H9 (cell line): ENCODE measurements around the gene FABP1. TPM values are rescaled to one million over a fixed set of nuclear protein-coding genes. Genes with fewer than 3 reads are reported as not detected.

Source experiments
- DNase-seq: peaks from one replicate; pipeline ENCODE4 v3.0.0-alpha.2; 2017
- H2AFZ ChIP-seq: one replicate; pipeline ENCODE4 v1.6.1; 2013; ENCODE audit warnings: mild to moderate bottlenecking, low read length, control low read depth, moderate library complexity
- H2AK5ac ChIP-seq: 2 replicates; pipeline ENCODE4 v1.6.1; 2013; ENCODE audit warnings: low read length, control low read depth, mixed read lengths; ENCODE audit not compliant: insufficient read length
- H2BK120ac ChIP-seq: one replicate; pipeline ENCODE4 v1.6.1; 2013; ENCODE audit warnings: low read depth, mild to moderate bottlenecking, low read length, control low read depth, inconsistent platforms; ENCODE audit not compliant: poor library complexity, severe bottlenecking
- H2BK12ac ChIP-seq: 2 replicates; pipeline ENCODE4 v1.6.1; 2013; ENCODE audit warnings: low read length, control low read depth, mixed read lengths, low read depth; ENCODE audit not compliant: insufficient read length
- H2BK15ac ChIP-seq: 2 replicates; pipeline ENCODE4 v1.6.1; 2013; ENCODE audit warnings: low read depth, low read length, control low read depth
- H2BK20ac ChIP-seq: one replicate; pipeline ENCODE4 v1.6.1; 2013; ENCODE audit warnings: low read depth, mild to moderate bottlenecking, low read length, control low read depth, inconsistent platforms; ENCODE audit not compliant: poor library complexity, severe bottlenecking
- H2BK5ac ChIP-seq: 2 replicates; pipeline ENCODE4 v1.6.1; 2013; ENCODE audit warnings: low read length, control low read depth, mixed read lengths; ENCODE audit not compliant: insufficient read length
- H3K14ac ChIP-seq: 2 replicates; pipeline ENCODE4 v1.6.1; 2013; ENCODE audit warnings: low read length, control low read depth; ENCODE audit not compliant: insufficient read depth
- H3K18ac ChIP-seq: 2 replicates; pipeline ENCODE4 v1.6.1; 2013; ENCODE audit warnings: low read depth, mild to moderate bottlenecking, mixed read lengths, low read length, control low read depth; ENCODE audit not compliant: insufficient read length
- H3K23ac ChIP-seq: 2 replicates; pipeline ENCODE4 v1.6.1; 2013; ENCODE audit warnings: low read length, control low read depth, mixed read lengths, low read depth; ENCODE audit not compliant: insufficient read length
- H3K23me2 ChIP-seq: 2 replicates; pipeline ENCODE4 v1.6.1; 2013; ENCODE audit warnings: low read depth, mild to moderate bottlenecking, mixed read lengths, low read length, control low read depth; ENCODE audit not compliant: insufficient read length, poor library complexity, severe bottlenecking
- H3K27ac ChIP-seq: 2 replicates; pipeline ENCODE4 v1.5.1; 2013; ENCODE audit warnings: low read length, control low read depth, mixed read lengths, low read depth; ENCODE audit not compliant: insufficient read length
- H3K27me3 ChIP-seq: 2 replicates; pipeline ENCODE4 v1.6.1; 2013; ENCODE audit warnings: low read length, control low read depth, inconsistent platforms; ENCODE audit not compliant: insufficient read depth
- H3K4ac ChIP-seq: 2 replicates; pipeline ENCODE4 v1.6.1; 2013; ENCODE audit warnings: low read depth, mild to moderate bottlenecking, control low read depth, inconsistent platforms, low read length, moderate library complexity
- H3K4me1 ChIP-seq: 2 replicates; pipeline ENCODE4 v1.6.1; 2013; ENCODE audit warnings: low read length, control low read depth, inconsistent platforms; ENCODE audit not compliant: insufficient read depth
- H3K4me2 ChIP-seq: 2 replicates; pipeline ENCODE4 v1.6.1; 2013; ENCODE audit warnings: low read length, control low read depth, mixed read lengths; ENCODE audit not compliant: insufficient read length, insufficient read depth
- H3K56ac ChIP-seq: 2 replicates; pipeline ENCODE4 v1.6.1; 2013; ENCODE audit warnings: low read depth, mild to moderate bottlenecking, mixed read lengths, low read length, control low read depth; ENCODE audit not compliant: insufficient read length
- H3K79me1 ChIP-seq: 2 replicates; pipeline ENCODE4 v1.6.1; 2013; ENCODE audit warnings: low read depth, mild to moderate bottlenecking, moderate library complexity, low read length, control low read depth, inconsistent platforms; ENCODE audit not compliant: insufficient read depth, poor library complexity, severe bottlenecking
- H3K79me2 ChIP-seq: 2 replicates; pipeline ENCODE4 v1.6.1; 2013; ENCODE audit warnings: low read length, control low read depth, inconsistent platforms; ENCODE audit not compliant: insufficient read depth
- H3K9ac ChIP-seq: 2 replicates; pipeline ENCODE4 v1.6.1; 2013; ENCODE audit warnings: low read length, control low read depth, mixed read lengths; ENCODE audit not compliant: insufficient read length; ENCODE audit errors: extremely low read depth
- H3K9me3 ChIP-seq: one replicate; pipeline ENCODE4 v1.6.1; 2013; ENCODE audit warnings: low read depth, low read length, inconsistent platforms; ENCODE audit not compliant: control insufficient read depth
- H3T11ph ChIP-seq: one replicate; pipeline ENCODE4 v1.6.1; 2013; ENCODE audit warnings: mild to moderate bottlenecking, low read length, control low read depth, inconsistent platforms
- H4K20me1 ChIP-seq: one replicate; pipeline ENCODE4 v1.6.1; 2013; ENCODE audit not compliant: control insufficient read depth, insufficient read length, insufficient read depth
- H4K5ac ChIP-seq: 2 replicates; pipeline ENCODE4 v1.6.1; 2013; ENCODE audit warnings: low read depth, mild to moderate bottlenecking, mixed read lengths, low read length, control low read depth; ENCODE audit not compliant: insufficient read length
- H4K8ac ChIP-seq: replicated peaks from 2 replicates; pipeline ENCODE4 v1.6.1; 2013; ENCODE audit warnings: low read length, control low read depth, mixed read lengths, low read depth; ENCODE audit not compliant: insufficient read length
- H4K91ac ChIP-seq: 2 replicates; pipeline ENCODE4 v1.6.1; 2013; ENCODE audit warnings: low read depth, mild to moderate bottlenecking, moderate library complexity, mixed read lengths, low read length, control low read depth; ENCODE audit not compliant: insufficient read length
- H3K27ac Mint-ChIP-seq, 3 experiments: 2 replicates in 2 of 3; 3 replicates in 1 of 3; pipeline ENCODE4 v1.8.0; 2020 to 2021; ENCODE audit warnings: mixed read lengths in 3 of 3, mild to moderate bottlenecking in 1 of 3, moderate library complexity in 1 of 3
- H3K27me3 Mint-ChIP-seq: 2 replicates; pipeline ENCODE4 v1.8.0; 2021; ENCODE audit warnings: low read depth, mild to moderate bottlenecking, moderate library complexity, mixed read lengths
- H3K36me3 Mint-ChIP-seq, 3 experiments: 2 replicates in 2 of 3; 3 replicates in 1 of 3; pipeline ENCODE4 v1.8.0; 2020 to 2021; ENCODE audit warnings: low read depth in 3 of 3, mixed read lengths in 3 of 3; ENCODE audit not compliant: insufficient read depth in 1 of 3
- H3K4me1 Mint-ChIP-seq, 2 experiments: 2 replicates each; pipeline ENCODE4 v1.8.0; 2020; ENCODE audit warnings: mixed read lengths in 2 of 2
- H3K4me3 Mint-ChIP-seq, 2 experiments: 2 replicates in 1 of 2; 3 replicates in 1 of 2; pipeline ENCODE4 v1.8.0; 2020 to 2021; ENCODE audit warnings: mild to moderate bottlenecking in 2 of 2, mixed read lengths in 2 of 2, moderate library complexity in 1 of 2
- H3K9me3 Mint-ChIP-seq, 2 experiments: 2 replicates in 1 of 2; 3 replicates in 1 of 2; pipeline ENCODE4 v1.8.0; 2020; ENCODE audit warnings: mild to moderate bottlenecking in 2 of 2, mixed read lengths in 2 of 2, moderate library complexity in 1 of 2
- CTCF ChIP-seq: fragments of 200-600 bp; sonication (generic); conservative IDR thresholded peaks from 3 replicates; pipeline ENCODE4 v1.8.0; 2021; ENCODE audit warnings: antibody characterized with exemption, mild to moderate bottlenecking
- WGBS: extraction: QIAGEN DNeasy Blood & Tissue Kit; methylation state at CpG from one replicate; pipeline ENCODE4 v1.1.7; 2013; ENCODE audit warnings: missing lambda C conversion rate, low lambda C conversion rate, mixed read lengths; ENCODE audit not compliant: insufficient read length; ENCODE audit errors: extremely low coverage; 5-methylcytosine and 5-hydroxymethylcytosine counted together
- total RNA-seq: library from RNA; stranded (reverse); gene quantifications from 2 replicates; pipeline ENCODE4 v1.2.1, GENCODE V29; 2021

Gene FABP1
- total RNA-seq, 1 experiment from 2014 or later = not detected

- no peak overlapping the region for H2BK120ac ChIP-seq
- no peak overlapping the region for H3K4me2 ChIP-seq
- no peak overlapping the region for H3K4me3 Mint-ChIP-seq
- H3K27ac ChIP-seq = no peak overlapping the region
- no peak overlapping the region for H2BK5ac ChIP-seq
- peaks cover 0 to 5% of the 10 kb centered on the region in 2 experiments; a peak in 1 of 5 replicates for H3K9me3 Mint-ChIP-seq
- no peak overlapping the region for H4K91ac ChIP-seq
- H3K9ac ChIP-seq = no peak overlapping the region
- no peak overlapping the region for H4K5ac ChIP-seq
- no peaks in the 10 kb centered on the region for H3K4me1 ChIP-seq
- peaks cover 21% of the 10 kb centered on the region for H3K27me3 Mint-ChIP-seq
- H3T11ph ChIP-seq = no peak overlapping the region
- H3K9me3 ChIP-seq = no peaks in the 10 kb centered on the region
- H3K23ac ChIP-seq = no peak overlapping the region
- WGBS = no CpG with 5 or more reads among the region's 6 CpGs
- no peak overlapping the region for H3K27ac Mint-ChIP-seq
- H3K4ac ChIP-seq = no peak overlapping the region
- no peak overlapping the region for H2BK20ac ChIP-seq
- no peak overlapping the region for H2AK5ac ChIP-seq
- H3K79me2 ChIP-seq = no peaks in the 10 kb centered on the region
- no peak overlapping the region for H3K18ac ChIP-seq
- H3K4me1 Mint-ChIP-seq = no peaks in the 10 kb centered on the region
- no peaks in the 10 kb centered on the region for H3K23me2 ChIP-seq
- no peak overlapping the region for H3K14ac ChIP-seq
- H2BK12ac ChIP-seq = no peak overlapping the region
- H3K79me1 ChIP-seq = no peaks in the 10 kb centered on the region
- no peak overlapping the region for H2AFZ ChIP-seq
- H4K8ac ChIP-seq = no peak overlapping the region
- H2BK15ac ChIP-seq = no peak overlapping the region
- no peaks in the 10 kb centered on the region for H3K27me3 ChIP-seq
- no peaks in the 10 kb centered on the region for H4K20me1 ChIP-seq
- no peak for DNase-seq
- H3K36me3 Mint-ChIP-seq = no peaks in the 10 kb centered on the region; a peak in 1 of 7 replicates
- no peak for TF ChIP-seq CTCF
- no peak overlapping the region for H3K56ac ChIP-seq
These were observed 11.9 kb upstream of the FABP1 start for GRCh38 chr2:88139804-88140203.
